HG02970 (cell line): ENCODE results near the gene SIX5.

Experiments used
- ATAC-seq: cut with Tn5 transposase; IDR thresholded peaks from one replicate; pipeline ENCODE4 v1.9.1; 2021; ENCODE audit warnings: mild to moderate bottlenecking, moderate library complexity, moderate number of reproducible peaks; ENCODE audit not compliant: unreplicated experiment, low FRiP score

Gene SIX5

GRCh38 chr19:45793876-45794275, 24.8 kb upstream of the SIX5 start:
- no peak for ATAC-seq

DNA sequence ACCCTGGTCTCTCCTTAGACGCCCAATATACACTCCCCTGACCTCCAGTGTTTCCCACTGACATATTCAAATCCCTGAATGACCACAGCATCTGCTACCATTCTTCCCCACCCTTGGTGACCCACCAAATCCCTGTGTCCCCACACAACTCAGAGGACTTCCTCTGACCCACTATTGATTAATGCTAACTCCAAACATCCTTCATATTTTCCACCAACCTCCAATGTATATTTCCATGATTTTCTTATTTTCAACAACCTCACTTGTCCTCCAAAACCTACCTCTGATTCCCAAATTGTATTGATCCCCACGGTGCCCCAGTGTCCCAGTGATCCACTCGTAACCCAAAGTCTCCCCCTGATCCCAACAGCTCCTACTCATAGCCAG, 24.1 kb upstream of the SIX5 start:
- no peak for ATAC-seq

- ATAC-seq = peak; percentile 93
These were observed 23.6 kb upstream of the SIX5 start, which contains the start of gene DMWD for GRCh38 chr19:45792470-45793177. Gene DMWD, minus strand, starts transcription at chr19:45792845. Its CDS starts 89 bp downstream, at chr19:45792756.

- ATAC-seq = no peak
These were observed 22.9 kb upstream of the SIX5 start for GRCh38 chr19:45791744-45792469.

- no peak for ATAC-seq
These were observed 21.9 kb upstream of the SIX5 start for GRCh38 chr19:45790942-45791341.

DNA sequence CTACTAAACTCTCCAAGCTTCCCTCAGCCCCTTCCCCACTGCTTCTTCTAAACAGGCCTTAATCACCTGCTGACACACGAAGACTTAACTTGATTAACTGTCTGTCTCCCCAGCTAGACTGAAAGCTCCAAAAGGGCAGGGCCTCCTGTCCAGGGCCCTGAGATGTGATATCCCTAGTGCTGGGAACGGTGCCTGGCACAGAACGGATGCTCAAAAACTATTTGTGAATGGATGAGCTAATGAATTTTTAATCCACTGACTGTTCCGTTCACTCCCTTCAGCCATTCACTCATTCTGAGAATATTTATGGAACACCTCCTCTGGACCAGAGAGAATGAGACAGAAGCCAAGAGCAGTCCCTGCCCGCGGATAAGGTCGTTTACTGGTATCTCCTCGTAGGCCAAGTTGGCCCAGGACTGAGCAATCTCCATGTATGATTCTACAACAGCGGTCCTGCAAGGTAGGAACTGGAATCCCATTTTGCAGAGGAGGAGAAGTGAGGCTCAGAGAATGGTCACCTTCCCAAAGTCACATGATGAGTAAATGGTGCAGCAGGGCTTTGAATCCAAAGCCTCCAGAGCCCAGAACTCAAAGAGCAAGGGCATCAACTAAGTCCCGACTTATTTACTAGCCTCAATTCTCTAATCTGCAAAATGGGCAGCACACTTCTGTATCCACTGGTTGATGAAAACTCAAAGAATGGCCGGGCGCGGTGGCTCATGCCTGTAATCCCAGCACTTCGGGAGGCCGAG, 20.2 kb upstream of the SIX5 start:
- ATAC-seq = no peak

DNA sequence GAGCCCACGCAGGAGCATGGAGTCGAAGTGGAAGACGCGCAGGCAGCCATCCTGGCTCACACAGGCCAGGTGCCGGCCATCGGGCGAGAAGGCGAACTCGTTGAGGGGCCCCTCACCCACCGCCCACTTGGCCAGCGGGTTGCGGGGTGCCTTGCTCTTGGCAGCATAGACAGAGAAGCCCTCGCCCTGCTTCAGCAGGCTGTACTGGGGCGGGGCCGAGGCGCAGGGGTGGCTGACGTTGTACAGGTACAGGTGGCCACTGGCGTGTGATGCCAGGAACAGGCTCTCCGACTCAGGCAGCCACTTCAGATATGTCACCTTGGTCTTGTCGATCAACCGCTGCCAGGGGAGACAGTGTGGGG, 17.5 kb upstream of the SIX5 start:
- ATAC-seq = no peak

DNA sequence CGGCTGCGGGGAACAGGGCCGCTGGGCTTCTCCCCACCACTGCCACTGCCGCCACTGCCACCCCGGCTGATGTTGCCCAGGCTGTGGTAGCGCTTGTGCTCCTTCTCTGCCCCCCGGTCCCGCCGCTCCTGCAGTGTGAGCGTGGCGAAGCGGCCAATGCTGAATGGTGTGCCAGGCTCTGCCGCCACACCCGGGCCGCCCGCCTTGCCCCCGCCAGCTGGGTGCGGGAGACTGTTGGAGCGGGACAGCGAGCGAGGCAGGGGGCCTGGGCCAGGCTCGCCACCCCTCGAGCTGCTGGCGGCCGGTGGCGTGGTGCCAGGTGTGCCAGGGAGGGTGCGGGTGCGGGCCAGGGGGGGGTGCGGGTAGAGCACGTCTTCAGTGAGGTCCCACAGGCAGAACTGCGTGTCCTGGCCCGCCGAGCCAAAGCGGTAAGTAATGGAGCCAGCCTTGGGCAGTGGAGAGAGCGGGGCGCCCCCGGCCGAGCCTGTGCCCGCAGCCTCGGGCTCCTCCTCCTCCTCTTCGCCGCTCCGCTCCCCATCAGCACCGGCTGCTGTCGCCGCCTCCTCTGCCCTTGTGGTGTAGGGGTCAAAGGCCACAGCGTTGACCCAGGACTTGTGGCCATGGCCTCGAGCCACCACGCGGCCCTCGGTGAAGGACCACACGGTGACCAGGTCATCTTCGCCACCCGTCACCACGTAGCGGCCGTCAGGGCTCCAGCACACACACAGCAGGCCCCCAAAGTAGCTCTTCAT, 16.9 kb upstream of the SIX5 start:
- ATAC-seq = no peak

GRCh38 chr19:45785097-45785496, 16.0 kb upstream of the SIX5 start:
- no peak for ATAC-seq

DNA sequence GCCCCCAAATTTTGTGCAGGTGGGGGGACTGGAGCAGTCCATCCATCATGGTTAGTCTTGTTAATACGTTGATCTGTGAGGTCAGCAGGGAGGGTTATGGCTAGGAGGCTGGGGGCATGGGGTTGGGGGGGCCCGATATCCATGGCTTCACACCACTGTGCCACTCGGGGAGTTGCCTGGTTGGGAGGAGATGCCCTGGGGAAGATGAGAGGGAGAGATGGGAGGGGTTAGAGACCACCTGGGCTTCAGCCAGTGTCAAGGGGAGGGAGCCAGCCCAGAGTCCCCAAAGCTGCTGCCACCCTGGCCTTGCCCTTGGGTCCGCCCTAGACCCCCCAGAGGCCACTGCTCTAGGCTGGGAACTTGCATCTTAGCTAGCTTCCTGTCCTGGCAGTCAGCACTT, 15.0 kb upstream of the SIX5 start:
- no peak for ATAC-seq

- no peak for ATAC-seq
These were observed 14.1 kb upstream of the SIX5 start for GRCh38 chr19:45782820-45783785.

- ATAC-seq = no peak
These were observed 13.2 kb upstream of the SIX5 start, which contains the start of gene DMPK for GRCh38 chr19:45782162-45782691. Gene DMPK, minus strand, starts transcription at chr19:45782490. Its CDS starts 138 bp downstream, at chr19:45782352.

DNA sequence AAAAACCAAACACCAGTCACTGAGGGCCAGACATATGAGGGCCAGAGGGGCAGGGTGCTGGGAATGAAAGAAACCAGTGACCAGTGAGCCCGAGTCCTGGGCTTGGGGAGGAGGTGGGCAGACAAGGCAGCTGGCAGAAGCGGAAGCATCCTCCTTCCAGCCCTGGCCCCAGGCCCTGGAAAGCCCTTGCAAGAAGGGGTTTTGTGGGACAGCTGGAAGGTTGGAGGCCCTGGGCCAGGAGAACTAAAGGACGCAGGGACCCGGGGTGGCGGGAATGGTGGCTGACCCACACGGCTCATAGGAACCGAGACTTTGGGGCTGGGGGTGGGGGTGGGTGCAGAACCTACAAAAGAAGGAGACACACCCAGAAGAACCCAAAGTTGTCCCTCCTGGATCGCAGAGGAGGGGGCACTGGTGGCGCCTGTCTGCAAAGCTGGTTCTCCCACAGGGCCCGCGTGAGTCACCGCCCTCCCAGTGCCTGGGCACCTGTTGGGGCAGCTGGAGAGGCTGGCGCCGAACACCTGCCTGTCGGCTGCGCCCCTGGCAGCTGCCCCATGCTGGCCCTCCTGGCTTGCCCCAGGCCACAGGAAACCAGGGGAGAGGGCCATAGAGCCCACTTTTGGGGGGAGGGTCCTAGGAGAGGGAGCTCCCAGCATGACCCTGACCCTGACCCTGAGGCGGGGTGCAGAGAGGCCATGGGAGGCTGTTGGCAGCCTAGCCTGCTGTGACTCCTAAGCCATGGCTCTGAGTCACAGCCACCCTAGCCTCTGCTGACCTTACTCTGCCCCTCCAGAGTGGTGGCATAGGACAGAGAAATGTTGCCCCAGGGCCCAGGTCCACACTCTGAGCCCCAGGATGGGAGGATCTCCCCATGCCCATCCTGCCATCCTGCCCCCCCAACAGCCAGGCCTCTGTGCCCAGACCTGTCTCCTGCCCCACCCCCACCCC, 12.4 kb upstream of the SIX5 start:
- ATAC-seq = no peak

DNA sequence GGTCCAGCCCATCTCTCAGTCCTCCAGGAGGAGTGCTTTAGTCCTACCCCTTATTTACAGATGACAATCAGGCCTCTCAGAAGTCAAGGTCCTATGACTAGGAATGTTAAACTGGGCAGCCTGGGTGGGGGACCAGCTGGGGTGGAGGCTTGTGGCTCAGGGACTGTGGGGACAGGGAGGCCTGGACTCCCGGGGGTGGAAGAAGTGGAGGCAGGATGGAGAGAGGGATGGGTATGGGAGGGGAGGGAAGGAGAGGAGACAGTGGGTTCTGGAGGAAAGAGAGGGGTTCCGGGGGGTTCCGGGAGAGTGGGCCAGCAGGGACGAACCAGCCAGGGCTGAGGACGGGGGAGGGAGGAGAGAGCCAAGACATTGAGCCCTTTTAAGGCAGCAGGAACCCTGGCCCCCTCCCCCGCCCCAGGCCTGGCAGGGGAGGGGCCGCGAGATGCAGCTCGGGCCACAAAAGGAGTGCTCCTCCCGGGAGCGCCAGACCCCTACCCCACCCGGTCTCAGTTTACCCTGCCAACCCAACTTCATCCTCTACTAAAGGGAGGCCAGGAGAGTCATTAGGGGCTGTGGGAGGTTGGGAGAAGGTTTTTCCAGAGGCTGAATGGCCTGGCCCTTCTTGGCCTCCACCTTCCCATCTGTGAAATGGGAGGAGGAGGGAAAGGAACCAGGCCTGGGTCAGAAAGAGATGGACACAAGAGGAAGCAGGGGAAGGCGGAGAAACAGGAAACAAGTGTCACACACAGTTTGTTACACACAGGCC, 11.6 kb upstream of the SIX5 start:
- no peak for ATAC-seq

- no peak for ATAC-seq
These were observed 11.0 kb upstream of the SIX5 start for GRCh38 chr19:45780146-45780447.

- peak; percentile 68 for ATAC-seq
These were observed 10.4 kb upstream of the SIX5 start for GRCh38 chr19:45779231-45780145.
